ENCODE results near the gene COL6A5.

COL6A5 gene

DNA sequence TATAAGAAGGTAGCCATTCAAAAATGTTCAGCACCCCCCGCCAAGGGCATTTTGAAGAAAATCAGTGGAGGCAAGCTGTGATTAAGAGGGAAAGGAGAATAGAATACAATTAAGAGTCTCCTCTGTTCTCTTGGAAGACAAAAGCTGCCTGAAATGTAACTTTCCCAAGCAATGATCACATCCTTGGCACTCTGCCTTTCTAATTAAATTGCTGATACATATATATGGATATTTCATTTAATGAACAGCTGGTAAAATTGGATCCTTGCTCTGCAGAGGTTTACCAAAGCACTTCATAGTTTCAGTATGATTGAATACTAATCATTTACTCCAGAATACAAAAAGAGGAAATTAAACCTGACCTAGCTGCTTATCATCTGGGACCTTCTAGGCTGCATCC is 182.0 kb downstream of the COL6A5 start:
- DNase-seq: no peak

GRCh38 chr3:130528120-130528519 is 182.6 kb downstream of the COL6A5 start:
- DNase-seq: no peak

DNA sequence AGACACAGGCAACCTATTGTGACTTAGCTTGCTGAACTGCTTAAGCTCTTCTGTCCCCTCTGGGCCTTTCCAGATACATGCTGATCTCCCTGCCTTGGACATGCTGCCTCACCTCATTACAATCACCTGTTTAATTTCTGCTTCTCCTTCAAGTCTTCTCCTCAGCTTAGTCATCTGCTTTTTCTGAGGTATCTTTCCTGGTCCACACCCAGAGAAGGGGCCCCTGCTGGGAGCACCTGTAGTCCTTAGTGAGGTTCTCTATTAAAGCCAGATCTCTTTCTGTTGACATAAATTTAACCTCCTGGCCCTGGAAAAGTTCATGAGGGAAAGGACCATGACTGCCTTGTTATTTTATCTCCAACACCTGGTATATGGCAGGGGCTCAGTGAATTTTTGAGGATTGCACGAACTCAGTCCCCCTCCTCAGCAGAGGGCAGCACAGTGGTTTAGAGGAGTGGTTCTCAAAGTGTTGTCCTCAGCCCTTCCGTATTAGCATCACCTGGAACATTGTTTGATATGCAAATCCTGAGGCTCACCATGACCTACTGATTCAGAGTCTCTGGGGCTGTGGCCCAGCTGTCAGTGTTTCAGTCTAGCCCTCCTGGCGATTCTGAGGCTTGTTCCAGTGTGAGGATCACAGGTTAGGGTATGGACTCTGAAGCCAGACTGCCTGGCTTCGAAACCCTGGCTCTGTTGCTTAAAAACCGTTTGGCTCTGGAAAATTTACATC is 184.2 kb downstream of the COL6A5 start:
- DNase-seq: no peak

DNA sequence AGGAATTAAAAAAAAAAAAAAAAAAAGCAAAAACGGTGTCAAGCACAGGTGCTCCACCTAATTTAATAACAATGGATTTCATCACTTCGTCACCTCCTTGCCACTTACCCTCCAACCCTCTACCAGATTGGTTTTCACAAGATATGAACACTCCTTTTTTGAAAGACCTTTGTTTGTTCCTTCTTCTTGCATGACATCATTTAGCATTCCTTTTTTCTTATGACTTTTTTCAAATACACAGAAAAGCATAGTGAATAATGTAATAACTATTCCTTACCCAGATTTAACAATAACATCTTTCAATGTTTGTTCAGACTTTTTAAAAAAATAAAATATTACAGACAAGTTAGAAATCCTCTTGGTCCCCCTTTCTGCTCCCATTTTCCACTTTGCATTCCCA is 187.8 kb downstream of the COL6A5 start:
- no peak for DNase-seq

Measured in NCI-H446 (cell line).